GM19397 (cell line): Measurements from ENCODE around the gene MACROD2.
"Not testable (repeated sequence)": the region's sequence is repeated elsewhere in the genome, so short reads cannot be mapped to it uniquely, and the experiment has no call there.

Experiments used
- ATAC-seq: cut with Tn5 transposase; IDR thresholded peaks from one replicate; pipeline ENCODE4 v1.9.1; 2021; ENCODE audit warnings: mild to moderate bottlenecking, moderate library complexity; ENCODE audit not compliant: unreplicated experiment

The MACROD2 gene

GRCh38 chr20:15930311-15931305 is 1935.3 kb downstream of the MACROD2 start:
- no peak for ATAC-seq

- ATAC-seq: no peak
Observed at GRCh38 chr20:15931897-15932296, 1936.6 kb downstream of the MACROD2 start.

GRCh38 chr20:15937179-15937578 is 1941.9 kb downstream of the MACROD2 start:
- ATAC-seq: peak; percentile 94

GRCh38 chr20:15938847-15939246 is 1943.5 kb downstream of the MACROD2 start:
- no peak for ATAC-seq

- ATAC-seq: no peak
Observed at GRCh38 chr20:15940127-15940526, 1944.8 kb downstream of the MACROD2 start.

- ATAC-seq: no peak
Observed at GRCh38 chr20:15942130-15942529, 1946.8 kb downstream of the MACROD2 start.

GRCh38 chr20:15945289-15945688 is 1950.0 kb downstream of the MACROD2 start:
- ATAC-seq: no peak

- ATAC-seq: no peak
Observed at GRCh38 chr20:15949391-15949790, 1954.1 kb downstream of the MACROD2 start.

GRCh38 chr20:15951658-15952057 is 1956.3 kb downstream of the MACROD2 start:
- no peak for ATAC-seq

- no peak for ATAC-seq
Observed at GRCh38 chr20:15958142-15958541, 1962.8 kb downstream of the MACROD2 start.

- no peak for ATAC-seq
Observed at GRCh38 chr20:15965165-15965564, 1969.8 kb downstream of the MACROD2 start.

GRCh38 chr20:15967334-15967733 is 1972.0 kb downstream of the MACROD2 start:
- ATAC-seq: no peak

- no peak for ATAC-seq
Observed at GRCh38 chr20:15976047-15976736, 1980.9 kb downstream of the MACROD2 start.

- ATAC-seq: no peak
Observed at GRCh38 chr20:15977026-15977425, 1981.7 kb downstream of the MACROD2 start.

- no peak for ATAC-seq
Observed at GRCh38 chr20:15977758-15978157, 1982.4 kb downstream of the MACROD2 start.

GRCh38 chr20:15985494-15986368 is 1990.4 kb downstream of the MACROD2 start:
- ATAC-seq: not testable (repeated sequence)

GRCh38 chr20:15986690-15987089 is 1991.4 kb downstream of the MACROD2 start:
- ATAC-seq: peak; percentile 84

- no peak for ATAC-seq
Observed at GRCh38 chr20:15991279-15991678, 1996.0 kb downstream of the MACROD2 start.

- ATAC-seq: no peak
Observed at GRCh38 chr20:15992564-15992963, 1997.2 kb downstream of the MACROD2 start.

- no peak for ATAC-seq
Observed at GRCh38 chr20:16000112-16000511, 2004.8 kb downstream of the MACROD2 start.

- ATAC-seq: no peak
Observed at GRCh38 chr20:16001286-16001685, 2006.0 kb downstream of the MACROD2 start.
